Daoy (cell line): ENCODE results near the gene MOCS3. TPM values are rescaled to one million over a fixed set of nuclear protein-coding genes. Genes with fewer than 3 reads are reported as not detected.

Experiments used
- DNase-seq: peaks from one replicate; pipeline ENCODE4 v3.0.0-alpha.2; 2015; ENCODE audit warnings: low read depth
- total RNA-seq: library from RNA; depleted of rRNA; stranded (reverse); fragments of >200 nt; shearing (Covaris generic); gene quantifications from 2 replicates; pipeline ENCODE4 v1.2.3, GENCODE V29; 2014; rRNA removed

The MOCS3 gene
- total RNA-seq, 1 experiment from 2014 or later = 7.4 TPM

DNA sequence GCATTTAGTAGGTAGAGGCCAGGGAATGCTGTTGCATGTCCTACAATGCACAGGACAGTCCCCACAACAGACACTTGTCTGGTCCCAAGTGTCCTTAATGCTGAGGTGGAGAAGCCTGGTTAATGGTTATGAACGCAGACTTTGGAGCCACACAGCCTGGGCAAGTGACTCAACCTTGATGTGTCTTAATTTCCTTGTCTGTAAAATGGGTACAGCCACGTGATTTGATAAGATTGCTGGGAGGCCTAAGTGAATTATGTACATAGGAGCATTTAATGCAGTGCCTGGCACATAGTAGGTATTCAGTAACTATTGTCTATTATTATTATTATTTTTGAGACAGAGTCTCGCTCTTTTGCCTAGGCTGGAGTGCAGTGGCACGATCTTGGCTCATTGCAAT lies 52.9 kb downstream of the MOCS3 start:
- DNase-seq = no peak

DNA sequence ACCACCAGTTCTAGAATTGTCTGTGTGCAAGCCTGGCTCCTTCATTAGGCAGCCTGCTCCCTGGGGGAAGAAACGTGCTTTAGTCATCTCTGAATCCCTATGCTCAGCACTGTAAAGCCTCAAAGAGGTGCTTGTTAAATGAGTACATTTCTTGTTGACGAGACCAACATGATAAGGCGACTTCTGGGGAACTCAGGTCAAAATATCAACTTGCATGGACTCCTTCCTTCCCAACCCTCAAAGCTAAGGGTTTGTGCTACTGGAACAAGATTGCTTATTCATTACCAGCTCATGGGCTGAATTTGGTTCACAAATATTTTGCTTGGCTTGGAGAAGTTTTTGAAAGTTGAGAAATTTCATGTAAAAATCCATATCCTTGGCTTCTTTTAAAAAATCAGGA lies 53.7 kb downstream of the MOCS3 start:
- no peak for DNase-seq

Other genes starting within 250 kb of the MOCS3 start
- 5.2 and 26.0 TPM in 2 replicates for gene PARD6B, start 227.2 kb upstream of the MOCS3 start, total RNA-seq
- gene BCAS4, start 163.8 kb upstream of the MOCS3 start, total RNA-seq = 10.9 and 16.1 TPM in 2 replicates
- 14.7 and 15.1 TPM in 2 replicates for gene ADNP, start 27.4 kb upstream of the MOCS3 start, total RNA-seq
- gene DPM1, start 286 bp upstream of the MOCS3 start, total RNA-seq = 133 and 153 TPM in 2 replicates
- 71.9 and 91.3 TPM in 2 replicates for gene KCNG1, start 64.3 kb downstream of the MOCS3 start, total RNA-seq